NCI-H774 (cell line): Measurements from ENCODE around the gene MYO10.
"Not testable (repeated sequence)": the region's sequence is repeated elsewhere in the genome, so short reads cannot be mapped to it uniquely, and the experiment has no call there.

Experiments used
- DNase-seq: peaks from one replicate; lab custom pipeline; 2025; lab: John Stamatoyannopoulos, UW

MYO10 gene

GRCh38 chr5:16740811-16741392 lies 195.2 kb downstream of the MYO10 start:
- no peak for DNase-seq

- no peak for DNase-seq
These were observed 195.8 kb downstream of the MYO10 start for GRCh38 chr5:16740066-16740810.

DNA sequence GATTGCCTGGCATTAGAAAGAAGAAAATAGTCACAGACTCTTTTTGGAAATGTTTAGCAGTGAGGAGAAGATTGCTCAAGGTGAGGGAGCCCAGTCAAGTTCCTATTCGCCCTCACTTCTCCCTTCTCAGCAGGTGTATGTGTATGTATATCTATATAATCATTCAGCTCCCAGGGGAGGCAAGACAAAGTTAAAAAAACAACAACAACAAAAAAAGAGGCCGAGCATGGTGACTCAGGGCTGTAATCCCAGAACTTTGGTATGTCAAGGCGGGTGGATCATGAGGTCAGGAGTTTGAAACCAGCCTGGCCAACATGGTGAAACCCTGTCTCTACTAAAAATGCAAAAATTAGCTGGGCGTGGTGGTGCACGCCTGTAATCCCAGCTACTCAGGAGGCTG lies 197.7 kb downstream of the MYO10 start:
- DNase-seq: not testable (repeated sequence)

GRCh38 chr5:16737620-16738364 lies 198.3 kb downstream of the MYO10 start:
- peak; percentile 20 for DNase-seq

DNA sequence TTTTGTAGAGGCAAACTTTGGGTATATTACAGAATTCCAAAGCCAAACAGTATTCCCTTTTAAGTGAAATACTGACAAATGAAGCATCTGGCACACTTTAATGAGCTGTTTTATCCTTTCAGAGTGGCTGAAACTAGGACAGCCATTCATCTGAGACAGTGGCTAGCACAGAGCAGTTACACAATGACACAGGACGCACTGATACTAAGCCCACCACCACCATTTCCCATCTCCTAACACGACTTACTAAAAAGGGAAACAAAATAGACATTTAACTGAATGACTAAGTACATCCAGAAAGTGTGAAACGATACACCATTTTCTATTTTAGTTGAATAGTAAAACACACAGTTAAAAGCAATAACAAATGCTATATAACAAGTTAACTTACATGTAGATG lies 198.9 kb downstream of the MYO10 start:
- DNase-seq: no peak

- DNase-seq: peak; percentile 97
These were observed 199.7 kb downstream of the MYO10 start for GRCh38 chr5:16736158-16736995.

- no peak for DNase-seq
These were observed 200.7 kb downstream of the MYO10 start for GRCh38 chr5:16735101-16736060.

DNA sequence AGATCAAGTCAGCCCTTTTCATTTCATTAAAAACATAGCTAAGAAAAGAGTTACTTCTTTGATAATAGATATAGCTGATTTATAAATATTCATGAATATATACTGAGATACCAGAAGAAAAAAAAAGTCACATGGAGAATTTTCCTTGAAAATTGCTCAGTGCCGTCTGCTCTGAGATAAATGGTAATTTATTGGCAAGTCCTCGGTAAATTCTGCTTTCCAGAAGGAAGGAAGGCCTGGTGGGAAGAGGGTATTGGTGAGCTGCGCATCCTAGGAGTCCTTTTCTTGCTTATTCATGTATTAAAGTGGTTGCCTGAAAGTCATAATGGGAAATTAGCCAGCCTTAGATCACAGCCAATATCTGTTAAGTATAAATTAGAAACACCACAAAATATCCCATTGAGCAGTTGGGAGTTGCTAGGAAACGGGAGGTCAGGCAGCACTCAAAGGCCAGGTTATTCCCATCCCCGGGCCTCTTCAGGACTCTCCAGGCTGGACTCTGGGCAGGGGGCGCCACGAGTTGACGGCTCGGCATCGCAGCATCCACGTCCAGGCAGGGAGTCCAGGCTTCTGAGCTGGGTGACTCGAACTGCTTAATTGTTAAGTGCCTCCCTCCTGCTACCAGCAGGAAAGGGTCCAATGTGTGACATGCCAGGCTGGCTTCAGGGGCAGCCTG lies 202.6 kb downstream of the MYO10 start:
- no peak for DNase-seq

- no peak for DNase-seq
These were observed 203.7 kb downstream of the MYO10 start for GRCh38 chr5:16732356-16732755.

- peak; percentile 88 for DNase-seq
These were observed 208.2 kb downstream of the MYO10 start for GRCh38 chr5:16727755-16728325.

DNA sequence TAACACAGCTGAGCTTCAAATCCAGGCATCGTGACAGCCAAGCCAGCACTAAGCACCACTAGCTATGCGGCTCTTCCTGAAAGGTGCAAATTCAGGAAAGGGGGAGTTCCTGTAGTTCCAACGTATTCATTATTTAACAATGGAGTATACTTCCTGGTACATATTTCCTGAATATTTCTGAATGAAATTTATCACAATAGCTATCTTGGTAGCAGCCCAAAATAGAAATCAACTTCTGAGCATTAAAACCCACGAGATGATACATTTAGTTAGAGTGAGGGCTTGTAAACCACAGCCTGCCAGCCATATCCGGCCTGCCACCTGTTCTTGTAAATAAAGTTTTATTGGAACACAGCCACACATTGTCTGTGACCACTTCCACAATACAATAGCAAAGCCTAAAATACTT lies 209.5 kb downstream of the MYO10 start:
- peak; percentile 80 for DNase-seq

DNA sequence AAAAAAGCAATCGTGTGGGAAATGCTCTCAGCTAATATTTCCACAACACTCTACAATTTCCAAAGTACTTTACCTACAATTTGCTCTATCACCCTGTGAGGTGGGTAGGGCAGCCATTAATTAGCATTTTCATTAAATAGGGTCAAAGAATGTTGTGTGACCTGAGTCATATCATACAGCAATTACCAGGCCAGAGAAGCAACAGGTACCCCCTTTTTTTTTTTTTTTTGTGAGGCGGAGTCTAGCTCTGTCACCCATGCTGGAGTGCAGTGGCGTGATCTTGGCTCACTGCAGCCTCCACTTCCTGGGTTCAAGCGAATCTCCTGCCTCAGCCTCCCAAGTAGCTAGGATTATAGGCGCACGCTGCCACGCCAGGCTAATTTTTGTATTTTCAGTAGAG lies 210.5 kb downstream of the MYO10 start:
- DNase-seq: no peak

GRCh38 chr5:16723821-16724220 lies 212.3 kb downstream of the MYO10 start:
- DNase-seq: no peak

GRCh38 chr5:16722097-16722495 lies 214.0 kb downstream of the MYO10 start:
- no peak for DNase-seq

DNA sequence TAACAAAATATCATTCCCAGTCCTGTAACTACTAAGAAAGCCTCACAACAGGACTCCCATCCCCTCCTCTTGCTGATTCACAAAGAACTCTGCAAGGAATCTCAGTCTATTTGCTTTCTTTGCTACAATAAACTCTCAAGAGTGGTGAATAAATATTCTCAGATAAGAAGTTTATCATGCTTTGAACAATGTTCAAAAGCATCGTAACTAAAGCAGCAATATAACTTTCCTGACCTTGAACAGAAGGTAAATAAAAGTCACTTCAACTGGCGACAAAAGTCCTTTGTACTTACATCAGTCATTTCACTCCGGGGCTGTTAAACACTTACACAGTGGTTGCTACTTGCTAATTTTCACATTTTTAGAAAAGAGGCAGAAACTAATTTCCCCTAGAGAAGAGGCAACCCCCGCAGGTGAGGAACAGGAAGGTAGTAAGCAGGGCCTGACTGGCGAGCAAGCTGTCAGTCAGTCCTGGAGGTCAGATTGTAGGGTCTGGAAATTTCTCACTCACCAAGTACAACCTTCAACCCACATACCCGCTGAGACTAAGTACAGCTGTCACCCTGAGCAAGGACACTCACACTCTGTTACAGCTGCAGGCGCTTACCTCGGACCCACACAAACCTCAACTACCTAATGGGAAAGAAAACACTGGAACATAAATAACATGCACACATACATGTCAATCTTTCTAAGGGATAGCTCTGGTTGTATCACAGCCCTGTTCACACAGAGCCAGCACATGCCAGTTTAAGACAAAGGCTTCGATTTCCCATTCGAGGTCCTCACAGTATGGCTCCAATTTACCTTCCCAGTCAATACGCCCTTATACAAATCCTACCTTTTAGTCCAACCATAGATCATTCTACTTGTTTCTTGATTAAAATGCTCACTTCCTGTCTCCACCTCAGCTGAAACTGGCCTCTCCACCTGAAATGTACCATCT lies 214.7 kb downstream of the MYO10 start:
- peak; percentile 14 for DNase-seq

DNA sequence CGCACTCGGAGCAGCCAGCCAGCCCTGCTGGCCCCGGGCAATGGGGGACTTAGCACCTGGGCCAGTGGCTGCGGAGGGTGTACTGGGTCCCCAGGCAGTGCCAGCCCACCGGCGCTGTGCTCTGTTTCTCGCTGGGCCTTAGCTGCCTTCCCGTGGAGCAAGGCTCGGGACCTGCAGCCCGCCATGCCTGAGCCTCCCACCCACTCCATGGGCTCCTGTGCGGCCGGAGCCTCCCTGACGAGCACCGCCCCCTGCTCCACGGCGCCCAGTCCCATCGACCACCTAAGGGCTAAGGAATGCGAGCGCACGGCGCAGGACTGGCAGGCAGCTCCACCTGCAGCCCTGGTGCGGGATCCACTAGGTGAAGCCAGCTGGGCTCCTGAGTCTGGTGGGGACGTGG lies 218.1 kb downstream of the MYO10 start:
- not testable (repeated sequence) for DNase-seq

DNA sequence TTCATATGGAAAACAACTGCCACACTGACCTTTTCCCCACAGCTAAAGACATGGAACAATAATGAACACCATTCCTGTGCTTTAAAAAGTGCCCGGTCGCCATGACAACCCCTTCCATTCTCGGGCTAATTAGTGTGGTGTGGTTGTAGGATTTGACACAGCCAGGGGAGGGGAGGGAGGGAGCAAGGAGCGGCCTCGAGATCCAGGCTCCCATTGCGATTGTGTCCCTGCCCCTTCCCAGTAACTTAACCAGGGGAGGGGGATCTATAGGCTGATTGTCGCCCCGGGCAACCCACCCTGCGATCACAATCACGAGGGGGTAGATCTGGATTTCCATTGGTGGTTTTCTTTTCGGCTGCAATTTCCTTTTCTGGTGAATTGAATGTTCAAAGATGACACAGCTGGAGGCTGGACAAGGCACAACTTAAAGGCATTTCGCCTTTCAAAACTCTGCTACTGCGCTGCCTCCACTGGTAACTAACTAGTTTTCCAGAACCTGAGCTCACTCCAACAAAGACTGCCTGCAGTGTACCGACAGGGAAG lies 222.6 kb downstream of the MYO10 start:
- DNase-seq: peak; percentile 71

DNA sequence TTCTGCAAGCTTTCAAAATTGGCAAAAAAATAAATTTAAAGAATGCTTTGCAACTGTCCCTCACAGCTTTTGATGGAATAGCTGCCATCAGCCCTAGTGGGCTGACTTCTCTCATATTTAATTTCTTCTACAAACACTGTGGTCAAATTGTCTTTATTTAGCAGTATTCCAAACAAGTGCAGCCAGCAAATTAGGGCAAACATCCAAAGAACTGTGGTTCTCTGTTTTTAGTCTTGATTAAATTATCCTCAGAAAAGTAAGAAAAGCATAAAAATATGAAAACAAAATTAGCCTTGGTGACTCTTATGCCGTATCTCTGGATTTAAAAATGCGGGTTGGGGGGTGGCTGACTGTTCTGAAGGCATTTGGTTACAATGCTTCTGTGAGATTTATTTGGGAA lies 223.5 kb downstream of the MYO10 start:
- no peak for DNase-seq

GRCh38 chr5:16712178-16712577 lies 223.9 kb downstream of the MYO10 start:
- peak; percentile 70 for DNase-seq
